HCT116 (cell line): ENCODE data around the gene KIF26A. TPM values are rescaled to one million over a fixed set of nuclear protein-coding genes. Genes with fewer than 3 reads are reported as not detected.

Experiments
- ATAC-seq: fragments of 200-7000 bp; cut with Tn5 transposase; 2 replicates; pipeline ENCODE4 v1.9.1; 2020; ENCODE audit warnings: mild to moderate bottlenecking, moderate library complexity
- BruUV-seq: library from RNA; stranded (reverse); fragments of 400-500 nt; replicated peaks from 2 replicates; lab custom pipeline; 2021; lab: Mats Ljungman, UMichigan
- CTCF ChIA-PET: fragments of 300-600 bp; sonication (Branson Sonifier 250); formaldehyde crosslinking; loops from one replicate; lab custom pipeline; 2021; ENCODE audit warnings: antibody characterized with exemption; lab: Charles Lee
- POLR2A ChIA-PET: fragments of 300-600, 350-600 bp; sonication (Branson Sonifier 250); formaldehyde crosslinking; loops from one replicate; lab custom pipeline; 2021; ENCODE audit warnings: antibody characterized with exemption; lab: Charles Lee
- RAD21 ChIA-PET, 2 experiments: fragments of 300-600 bp; sonication (Branson Sonifier 250); formaldehyde crosslinking; loops; one replicate each; lab custom pipeline; 2023; ENCODE audit warnings: low total read pairs in 2 of 2; ENCODE audit not compliant: uncharacterized antibody in 2 of 2, unreplicated experiment in 2 of 2, low non-redundant PET in 1 of 2; lab: Charles Lee
- DNase-seq: peaks from one replicate; pipeline ENCODE4 v3.0.0-alpha.2; 2010; ENCODE audit warnings: low read depth, low spot score
- H2AFZ ChIP-seq: fragments of 200-600 bp; shearing (Covaris generic), sonication (generic); 2 replicates; pipeline ENCODE4 v1.6.1; 2017; ENCODE audit warnings: low read depth, mixed run types, mixed read lengths, antibody characterized with exemption, low read length; ENCODE audit not compliant: poor library complexity, severe bottlenecking
- H3K27ac ChIP-seq: 2 replicates; pipeline ENCODE4 v1.5.1; 2012; ENCODE audit warnings: low read depth, low read length
- H3K27me3 ChIP-seq: fragments of 200-600 bp; sonication (generic); 2 replicates; pipeline ENCODE4 v1.6.1; 2016; ENCODE audit warnings: mixed run types, low read length, mixed read lengths; ENCODE audit not compliant: insufficient read depth
- H3K36me3 ChIP-seq, 2 experiments: fragments of 200-500 bp in 1 of 2; fragments of 200-600 bp in 1 of 2; sonication (Bioruptor generic) in 1 of 2; sonication (generic) in 1 of 2; 2 replicates each; pipeline versions ENCODE4 v1.5.1 to v1.6.1; 2014 to 2016; ENCODE audit warnings: low read length in 2 of 2, inconsistent platforms in 1 of 2, mixed read lengths in 1 of 2, mixed run types in 1 of 2; ENCODE audit not compliant: insufficient read depth in 2 of 2, control insufficient read depth in 1 of 2
- H3K4me1 ChIP-seq, 2 experiments: fragments of 200-600 bp in 1 of 2; sonication (generic) in 1 of 2; 2 replicates each; pipeline versions ENCODE4 v1.5.1 to v1.6.1; 2012 to 2017; ENCODE audit warnings: low read length in 2 of 2, inconsistent platforms in 1 of 2, mild to moderate bottlenecking in 1 of 2, mixed read lengths in 1 of 2, mixed run types in 1 of 2, moderate library complexity in 1 of 2; ENCODE audit not compliant: insufficient read depth in 2 of 2, control insufficient read depth in 1 of 2
- H3K4me2 ChIP-seq: fragments of 200-600 bp; sonication (generic); 2 replicates; pipeline ENCODE4 v1.6.1; 2017; ENCODE audit warnings: mixed run types, low read length, mixed read lengths
- H3K4me3 ChIP-seq, 2 experiments: fragments of 200-600 bp in 1 of 2; sonication (generic) in 1 of 2; replicated peaks in 1 of 2; 2 replicates each; pipeline ENCODE4 v1.5.1; 2011 to 2016; ENCODE audit warnings: low read length in 2 of 2, control low read depth in 1 of 2, low read depth in 1 of 2, mild to moderate bottlenecking in 1 of 2, mixed read lengths in 1 of 2, mixed run types in 1 of 2
- H3K79me2 ChIP-seq: fragments of 200-600 bp; sonication (generic); 2 replicates; pipeline ENCODE4 v1.6.1; 2017; ENCODE audit warnings: mild to moderate bottlenecking, mixed run types, low read length, moderate library complexity, mixed read lengths; ENCODE audit not compliant: insufficient read depth
- H3K9ac ChIP-seq: fragments of 200-600 bp; sonication (generic); 2 replicates; pipeline ENCODE4 v1.6.1; 2016; ENCODE audit warnings: low read length, mixed read lengths
- H3K9me2 ChIP-seq: fragments of 200-600 bp; sonication (generic), shearing (Covaris generic); 2 replicates; pipeline ENCODE4 v1.6.1; 2017; ENCODE audit warnings: mixed run types, mild to moderate bottlenecking, moderate library complexity; ENCODE audit not compliant: insufficient read depth
- H3K9me3 ChIP-seq, 2 experiments: fragments of 200-500 bp in 1 of 2; fragments of 200-600 bp in 1 of 2; sonication (Bioruptor generic) in 1 of 2; sonication (generic) in 1 of 2; 2 replicates each; pipeline ENCODE4 v1.6.1; 2014 to 2017; ENCODE audit warnings: low read length in 2 of 2, mixed read lengths in 2 of 2, inconsistent platforms in 1 of 2, low read depth in 1 of 2, mild to moderate bottlenecking in 1 of 2, mixed run types in 1 of 2, moderate library complexity in 1 of 2; ENCODE audit not compliant: control insufficient read depth in 1 of 2, insufficient read depth in 1 of 2
- H4K20me1 ChIP-seq: fragments of 200-600 bp; sonication (generic), shearing (Covaris generic); 2 replicates; pipeline ENCODE4 v1.6.1; 2017; ENCODE audit warnings: mixed run types, mild to moderate bottlenecking, moderate library complexity; ENCODE audit not compliant: insufficient read depth
- ATF3 ChIP-seq: IDR thresholded peaks from 2 replicates; pipeline ENCODE4 v1.6.1; 2012
- CTCF ChIP-seq, 3 experiments: fragments of 200-600 bp in 1 of 3; sonication (generic) in 1 of 3; IDR thresholded peaks in 2 of 3; conservative IDR thresholded peaks in 1 of 3; 2 replicates each; pipeline ENCODE4 v1.5.1; 2012 to 2017; ENCODE audit warnings: low read depth in 2 of 3, low read length in 2 of 3, antibody characterized with exemption in 1 of 3, borderline replicate concordance in 1 of 3, control low read depth in 1 of 3, mild to moderate bottlenecking in 1 of 3, mixed read lengths in 1 of 3, mixed run types in 1 of 3, moderate library complexity in 1 of 3; ENCODE audit not compliant: insufficient read depth in 1 of 3
- JUND ChIP-seq: IDR thresholded peaks from 2 replicates; pipeline ENCODE4 v1.6.1; 2012
- RAD21 ChIP-seq: IDR thresholded peaks from 2 replicates; pipeline ENCODE4 v1.6.1; 2012; ENCODE audit warnings: low read depth, mild to moderate bottlenecking
- intact Hi-C: fragments of 100-400 bp; cut with micrococcal nuclease; formaldehyde crosslinking; loops from 2 replicates; pipeline ENCODE4 v1.10.0; 2022
- total RNA-seq: library from RNA; stranded (reverse); gene quantifications from one replicate; pipeline ENCODE4 v1.2.1, GENCODE V29; 2021; ENCODE audit not compliant: unreplicated experiment

KIF26A gene
- total RNA-seq, 1 experiment from 2014 or later, result 10.2 TPM

- TF ChIP-seq ATF3, result no peak
Observed at GRCh38 chr14:104129556-104129955, 8.8 kb upstream of the KIF26A start (continued).

- Histone ChIP-seq H3K27me3 (no peaks in the 10 kb centered on the region), H3K4me1 (no peaks in the 10 kb centered on the region; a peak in 1 of 4 replicates), H4K20me1 (no peaks in the 10 kb centered on the region), H3K9me2 (no peaks in the 10 kb centered on the region), H3K9ac (no peak overlapping the region), H3K9me3 (peaks cover 14 to 15% of the 10 kb centered on the region in 2 experiments; a peak in 3 of 4 replicates), H2AFZ (no peak overlapping the region), H3K36me3 (no peaks in the 10 kb centered on the region), H3K4me2 (no peak overlapping the region), H3K4me3 (no peak overlapping the region), H3K27ac (no peak overlapping the region)
- intact Hi-C loops, result loop anchor here (1.0 to 10.0 kb wide), 3 partner anchors 37 to 326 kb away; no protein-coding TSS in a partner anchor
- CTCF ChIA-PET, result interaction anchor here (1.1 to 3.1 kb wide), 2 partner anchors 53 to 54 kb away, joined by 7 to 20 read pairs; no protein-coding TSS in a partner anchor
- POLR2A ChIA-PET, result no interaction called here
- RAD21 ChIA-PET, result no interaction called here
- DNase-seq (no peak), ATAC-seq (peak; percentile 81)
- TF ChIP-seq CTCF (IDR thresholded peaks at IDR 0.05 in 2 of 3, conservative IDR thresholded peaks at IDR 0.05 in 1 of 3; ENCODE audit: borderline replicate concordance in 1 of 3, insufficient read depth in 1 of 3, low read depth in 2 of 3, low read length in 2 of 3) (peak; percentile 75 to 98 (median 81)), JUND (no peak), RAD21 (peak; percentile 97)
- TF ChIP-seq, all 23 proteins: peak for 2
- H3K79me2 ChIP-seq, result no peaks in the 10 kb centered on the region
- BruUV-seq, result no TSS peak
Observed at GRCh38 chr14:104130974-104131651, 7.3 kb upstream of the KIF26A start.
